Stimulated activated CD8-positive, alpha-beta memory T cell treated with anti-CD3 and anti-CD28 coated beads, Interleukin-7, amount 100 ng/mL, for 1 hour (primary cell): ENCODE results near the gene IGSF3.
"Not testable (repeated sequence)": the region's sequence is repeated elsewhere in the genome, so short reads cannot be mapped to it uniquely, and the experiment has no call there.

ENCODE experiments used
- DNase-seq, 2 donors: peaks; one replicate each; pipeline ENCODE4 v3.0.0-alpha.2; 2020; ENCODE audit warnings: low read depth in 2 of 2

IGSF3 gene

GRCh38 chr1:116631996-116632925 is 35.3 kb downstream of the IGSF3 start:
- not testable (repeated sequence) for DNase-seq

GRCh38 chr1:116631554-116631953 is 36.0 kb downstream of the IGSF3 start:
- DNase-seq: not testable (repeated sequence)

DNA sequence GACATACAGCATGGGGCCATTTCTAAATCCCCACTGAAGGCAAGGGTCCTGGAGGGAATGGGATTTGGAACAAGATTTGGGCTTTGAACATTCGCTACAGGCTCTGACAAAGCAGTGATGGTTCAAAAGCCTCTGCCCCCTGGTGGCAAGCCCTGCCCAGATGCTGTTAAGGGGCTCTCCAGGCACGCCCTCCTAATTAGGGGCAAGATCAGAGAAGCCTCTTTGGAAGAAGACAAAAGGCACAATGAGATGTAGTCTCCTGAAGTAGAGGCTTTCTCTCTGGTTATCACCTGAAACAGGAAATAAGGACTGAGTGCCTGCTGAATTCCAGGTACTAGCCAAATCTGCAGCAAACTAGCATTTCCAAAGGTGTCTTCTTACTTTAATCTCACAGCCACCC is 37.5 kb downstream of the IGSF3 start:
- not testable (repeated sequence) for DNase-seq

- DNase-seq: not testable (repeated sequence)
These were observed 38.1 kb downstream of the IGSF3 start for GRCh38 chr1:116629441-116629840.

DNA sequence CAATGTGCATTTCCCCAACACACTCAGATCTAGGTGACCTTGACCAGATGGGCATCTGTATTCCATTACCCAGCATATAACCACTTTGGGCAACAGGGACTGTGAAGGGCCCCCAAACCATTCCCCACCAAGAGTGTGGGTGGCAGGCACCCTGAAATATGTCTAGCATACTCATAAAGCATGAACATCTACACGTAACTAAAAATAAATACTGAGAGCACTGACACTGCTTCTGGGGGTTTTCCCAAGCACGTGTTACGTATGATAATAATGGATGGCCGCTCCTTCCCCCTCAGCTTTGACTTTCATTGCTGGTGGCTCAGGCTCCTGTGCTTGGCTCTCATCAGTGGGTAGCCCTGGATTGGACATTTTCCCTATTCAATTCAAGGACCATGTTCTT is 39.1 kb downstream of the IGSF3 start:
- no peak for DNase-seq

DNA sequence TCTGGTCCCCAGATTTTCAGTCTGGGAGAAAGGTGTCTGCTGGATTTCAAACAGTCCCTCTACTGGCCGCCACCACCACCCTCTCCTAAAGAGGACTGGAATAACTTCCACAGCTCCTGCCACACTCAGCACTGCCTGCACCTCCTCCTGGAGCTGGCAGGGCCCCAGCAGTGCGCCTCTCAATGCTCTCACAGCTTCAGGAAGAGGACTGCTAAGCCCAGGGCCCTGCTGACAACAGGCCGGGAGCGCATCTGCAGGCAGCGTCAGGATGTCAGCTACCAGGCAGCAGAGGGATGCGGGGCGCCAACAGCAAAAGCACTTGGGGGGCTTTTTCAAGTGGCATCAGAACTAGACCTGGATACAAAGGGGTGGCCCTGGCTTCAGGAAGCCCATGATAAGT is 40.2 kb downstream of the IGSF3 start:
- not testable (repeated sequence) for DNase-seq

- not testable (repeated sequence) for DNase-seq
These were observed 40.6 kb downstream of the IGSF3 start for GRCh38 chr1:116626915-116627314.

GRCh38 chr1:116625155-116625554 is 42.4 kb downstream of the IGSF3 start:
- DNase-seq: not testable (repeated sequence)

GRCh38 chr1:116624040-116624439 is 43.5 kb downstream of the IGSF3 start:
- DNase-seq: no peak

DNA sequence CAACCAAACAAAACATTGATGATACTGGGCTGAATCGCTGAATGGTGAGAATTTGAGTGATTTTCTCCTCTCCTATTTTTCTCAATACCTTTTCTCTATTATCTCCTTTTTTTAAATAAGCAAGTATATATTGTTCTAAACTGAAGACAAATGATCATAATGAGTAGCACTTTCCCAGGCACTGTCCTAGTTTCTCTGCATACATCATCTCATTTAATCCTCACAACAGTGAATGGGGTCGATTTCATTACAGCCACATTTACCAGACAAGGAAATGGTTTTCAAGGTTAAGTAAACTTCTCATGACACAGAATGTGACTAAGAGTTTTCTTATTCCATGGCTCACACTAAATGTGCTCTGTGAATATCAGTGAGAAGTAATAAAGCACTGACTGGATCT is 45.0 kb downstream of the IGSF3 start:
- DNase-seq: not testable (repeated sequence)

DNA sequence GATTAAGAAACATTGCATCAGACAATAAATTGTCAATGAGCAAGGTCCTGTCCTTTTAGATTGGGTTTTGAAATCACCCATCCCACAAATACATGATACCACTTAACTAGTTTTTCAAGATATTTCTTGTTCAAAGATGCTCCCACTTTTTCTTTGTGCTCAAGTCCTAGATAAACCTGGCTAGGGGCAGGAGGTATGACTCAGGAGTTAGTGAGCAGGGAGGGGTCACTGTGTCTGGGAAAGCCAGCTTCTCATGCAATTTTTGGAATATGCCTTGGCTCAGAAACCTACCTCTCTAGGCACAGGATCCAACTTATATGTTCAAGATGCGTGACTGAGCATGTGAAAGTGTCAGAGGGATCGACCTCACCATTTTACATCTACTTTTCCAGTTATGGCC is 45.8 kb downstream of the IGSF3 start:
- not testable (repeated sequence) for DNase-seq

GRCh38 chr1:116620392-116620791 is 47.1 kb downstream of the IGSF3 start:
- not testable (repeated sequence) for DNase-seq

- not testable (repeated sequence) for DNase-seq
These were observed 48.4 kb downstream of the IGSF3 start for GRCh38 chr1:116619106-116619505.

GRCh38 chr1:116617808-116618207 is 49.7 kb downstream of the IGSF3 start:
- DNase-seq: not testable (repeated sequence)

- not testable (repeated sequence) for DNase-seq
These were observed 53.7 kb downstream of the IGSF3 start for GRCh38 chr1:116613825-116614224.

DNA sequence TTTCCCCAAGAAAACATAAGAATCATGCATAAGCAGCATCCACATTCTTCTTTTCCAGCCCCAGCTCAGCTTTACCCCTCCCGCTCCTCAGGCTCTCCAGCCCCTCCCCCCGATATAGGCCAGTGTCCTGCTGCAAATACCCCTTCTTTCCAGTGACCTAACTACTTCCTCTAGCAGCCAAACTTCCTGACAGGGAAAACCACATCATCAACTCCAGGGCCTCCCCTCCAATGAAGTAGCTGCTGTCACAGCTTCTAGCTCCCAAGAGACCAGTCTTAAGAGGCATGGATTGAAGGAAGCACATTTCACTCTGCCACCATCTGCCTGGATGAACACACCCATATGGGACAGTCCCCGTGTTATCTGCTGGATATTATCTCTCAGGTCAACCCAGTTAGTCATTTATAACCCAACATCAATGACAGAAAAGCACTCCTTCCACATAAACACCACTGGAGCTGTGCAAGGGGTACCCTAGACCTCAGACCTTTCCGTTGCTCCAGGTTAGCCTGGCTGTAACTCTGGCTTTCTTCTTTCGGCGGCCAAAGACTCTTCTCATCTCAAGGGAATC is 57.6 kb downstream of the IGSF3 start:
- not testable (repeated sequence) for DNase-seq

DNA sequence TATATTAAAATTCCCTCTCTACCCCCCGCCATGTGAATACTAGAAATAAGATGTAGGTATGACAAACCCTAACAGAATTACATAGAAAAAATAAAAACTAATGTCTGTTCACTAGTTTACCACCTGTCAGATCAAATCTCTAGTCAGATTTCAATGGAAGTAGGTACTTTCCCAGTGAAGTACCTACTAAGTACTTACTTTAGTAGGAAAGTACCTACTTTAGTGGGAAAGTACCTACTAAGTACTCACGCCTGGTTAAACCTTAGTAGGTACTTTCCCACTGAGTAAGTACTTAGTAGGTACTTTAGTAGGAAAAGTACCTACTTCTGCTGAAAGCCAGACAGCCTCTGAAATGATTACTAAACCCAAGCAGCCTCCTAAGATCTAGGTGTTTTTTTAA is 58.7 kb downstream of the IGSF3 start:
- not testable (repeated sequence) for DNase-seq

- not testable (repeated sequence) for DNase-seq
These were observed 59.4 kb downstream of the IGSF3 start for GRCh38 chr1:116608151-116608550.

- not testable (repeated sequence) for DNase-seq
These were observed 60.1 kb downstream of the IGSF3 start for GRCh38 chr1:116607463-116607862.

DNA sequence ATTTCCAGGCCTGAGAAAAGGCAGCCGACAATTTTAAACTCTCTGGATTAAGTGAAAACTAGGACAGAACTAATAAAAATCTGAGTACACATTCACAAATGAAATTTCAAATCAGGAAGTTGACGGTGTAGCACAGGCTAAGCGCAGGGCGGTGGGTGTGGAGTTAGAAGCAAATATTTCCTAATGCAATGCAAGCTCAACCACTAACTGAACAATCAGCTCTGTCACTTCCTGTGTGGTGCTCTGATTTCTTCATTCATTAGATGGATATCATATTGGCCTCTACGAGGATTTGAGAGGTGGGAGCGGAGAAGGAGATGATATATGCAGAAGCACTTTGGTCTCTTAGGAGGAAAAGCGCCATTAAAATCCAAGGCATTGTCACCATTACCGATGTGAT is 61.5 kb downstream of the IGSF3 start:
- not testable (repeated sequence) for DNase-seq

DNA sequence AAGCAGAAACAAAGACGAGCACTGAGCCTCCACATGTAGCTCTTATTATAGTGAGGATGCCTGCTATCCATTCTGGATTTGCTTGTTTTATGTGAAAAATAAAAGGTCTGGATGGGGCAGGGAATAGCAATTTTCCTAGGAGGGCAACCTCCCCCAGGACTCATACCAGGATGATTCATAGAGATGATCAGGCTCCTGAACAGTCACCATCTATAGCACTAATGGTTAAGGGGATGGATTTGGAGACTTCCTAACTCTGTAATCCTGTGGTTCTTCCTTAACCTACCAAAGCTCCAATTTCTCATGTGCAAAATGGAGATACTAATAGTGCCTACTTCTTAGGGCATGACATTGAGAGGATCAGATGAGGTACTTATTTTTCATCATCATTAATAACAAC is 62.2 kb downstream of the IGSF3 start:
- no peak for DNase-seq

- not testable (repeated sequence) for DNase-seq
These were observed 63.1 kb downstream of the IGSF3 start for GRCh38 chr1:116604408-116604807.

- DNase-seq: not testable (repeated sequence)
These were observed 63.9 kb downstream of the IGSF3 start for GRCh38 chr1:116603646-116604045.
